Breast epithelium (tissue), 4 donors: ENCODE measurements around the gene LMX1A. TPM values are rescaled to one million over a fixed set of nuclear protein-coding genes. Genes with fewer than 3 reads are reported as not detected.

ENCODE experiments used
- DNase-seq, 2 donors: peaks; one replicate each; pipeline ENCODE4 v3.0.0-alpha.2; 2019; ENCODE audit warnings: low spot score in 2 of 2
- H3K27ac ChIP-seq, 2 donors: fragments of 200-600 bp; sonication (generic) in 1 of 2; one replicate each; pipeline ENCODE4 v1.5.1; 2016 to 2019; ENCODE audit warnings: mild to moderate bottlenecking in 1 of 2
- H3K27me3 ChIP-seq, 2 donors: fragments of 200-600 bp; sonication (generic) in 1 of 2; one replicate each; pipeline versions ENCODE4 v1.5.1 to v1.6.0; 2017 to 2019; ENCODE audit warnings: control low read depth in 1 of 2, mild to moderate bottlenecking in 1 of 2
- H3K36me3 ChIP-seq: fragments of 200-600 bp; one replicate; pipeline ENCODE4 v1.5.1; 2019
- H3K4me1 ChIP-seq, 2 donors: fragments of 200-600 bp; sonication (generic); one replicate each; pipeline ENCODE4 v1.5.1; 2016 to 2019; ENCODE audit warnings: control low read depth in 1 of 2
- H3K4me3 ChIP-seq, 3 donors: fragments of 200-600 bp; sonication (generic); 1 replicate in 2 of 3; 2 replicates in 1 of 3; pipeline ENCODE4 v1.5.1; 2016 to 2019; ENCODE audit warnings: mild to moderate bottlenecking in 3 of 3, moderate library complexity in 2 of 3
- H3K9me3 ChIP-seq, 2 donors: fragments of 200-600 bp; sonication (generic) in 1 of 2; one replicate each; pipeline ENCODE4 v1.5.1; 2016 to 2019; ENCODE audit warnings: control low read depth in 1 of 2
- POLR2A ChIP-seq: fragments of 450-650 bp; IDR thresholded peaks from one replicate; pipeline ENCODE4 v1.6.1; 2016; ENCODE audit warnings: antibody characterized with exemption, mild to moderate bottlenecking, moderate library complexity
- POLR2AphosphoS5 ChIP-seq, 3 donors: sonication (generic); formaldehyde crosslinking; IDR thresholded peaks; one replicate each; pipeline ENCODE4 v1.6.1; 2017; ENCODE audit warnings: antibody characterized with exemption in 3 of 3
- intact Hi-C: fragments of 100-400 bp; cut with DNase I; formaldehyde crosslinking; loops from one replicate; pipeline ENCODE4 v1.15.1; 2023; ENCODE audit warnings: low total_unique reads
- total RNA-seq, 3 donors: library from RNA; depleted of rRNA; stranded (reverse); fragments of >200 nt; gene quantifications; one replicate each; pipeline ENCODE4 v1.1.0, GENCODE V29; 2016
- TF ChIP-seq, protein P1 (sequence below), 3 donors: fragments of 450-650 bp; IDR thresholded peaks; one replicate each; pipeline ENCODE4 v1.5.1; 2016 to 2017; ENCODE audit warnings: antibody characterized with exemption in 3 of 3, mild to moderate bottlenecking in 3 of 3, moderate library complexity in 3 of 3

LMX1A gene
- total RNA-seq, 3 donors from 2014 or later: 1.3 TPM; not detected in 2

DNA sequence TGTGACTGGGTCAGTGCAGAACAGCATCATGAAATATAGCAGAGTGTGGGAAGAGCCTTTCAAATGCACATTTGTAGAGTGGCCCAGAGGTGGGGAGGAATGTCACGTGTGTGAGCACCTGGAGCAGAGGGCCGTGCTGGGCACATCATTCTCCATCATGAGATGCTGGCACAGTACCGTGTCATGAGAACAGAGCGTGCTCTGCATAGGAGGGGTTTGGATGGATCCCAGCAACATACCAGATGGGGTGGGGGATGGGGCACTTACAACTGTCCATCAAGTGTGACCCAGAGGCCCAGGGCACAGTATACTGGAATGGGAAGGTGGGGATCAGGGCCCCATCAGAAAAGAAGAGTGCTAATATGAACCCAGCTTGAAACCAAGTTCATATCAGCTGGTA lies 182.0 kb downstream of the LMX1A start:
- H3K36me3 ChIP-seq: no peaks in the 10 kb centered on the region
- H3K4me1 ChIP-seq: peaks cover 0 to 4% of the 10 kb centered on the region in 2 donors
- no peaks in the 10 kb centered on the region for H3K27me3 ChIP-seq
- H3K27ac ChIP-seq: no peak overlapping the region
- H3K9me3 ChIP-seq: no peaks in the 10 kb centered on the region
- intact Hi-C loops: no loop called here
- no peak overlapping the region for H3K4me3 ChIP-seq
- DNase-seq: no peak
- TF ChIP-seq POLR2AphosphoS5 (IDR thresholded peaks at IDR 0.05) (no peak), POLR2A (no peak)
- TF ChIP-seq, protein P1, sequence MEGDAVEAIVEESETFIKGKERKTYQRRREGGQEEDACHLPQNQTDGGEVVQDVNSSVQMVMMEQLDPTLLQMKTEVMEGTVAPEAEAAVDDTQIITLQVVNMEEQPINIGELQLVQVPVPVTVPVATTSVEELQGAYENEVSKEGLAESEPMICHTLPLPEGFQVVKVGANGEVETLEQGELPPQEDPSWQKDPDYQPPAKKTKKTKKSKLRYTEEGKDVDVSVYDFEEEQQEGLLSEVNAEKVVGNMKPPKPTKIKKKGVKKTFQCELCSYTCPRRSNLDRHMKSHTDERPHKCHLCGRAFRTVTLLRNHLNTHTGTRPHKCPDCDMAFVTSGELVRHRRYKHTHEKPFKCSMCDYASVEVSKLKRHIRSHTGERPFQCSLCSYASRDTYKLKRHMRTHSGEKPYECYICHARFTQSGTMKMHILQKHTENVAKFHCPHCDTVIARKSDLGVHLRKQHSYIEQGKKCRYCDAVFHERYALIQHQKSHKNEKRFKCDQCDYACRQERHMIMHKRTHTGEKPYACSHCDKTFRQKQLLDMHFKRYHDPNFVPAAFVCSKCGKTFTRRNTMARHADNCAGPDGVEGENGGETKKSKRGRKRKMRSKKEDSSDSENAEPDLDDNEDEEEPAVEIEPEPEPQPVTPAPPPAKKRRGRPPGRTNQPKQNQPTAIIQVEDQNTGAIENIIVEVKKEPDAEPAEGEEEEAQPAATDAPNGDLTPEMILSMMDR (IDR thresholded peaks at IDR 0.05): no peak

DNA sequence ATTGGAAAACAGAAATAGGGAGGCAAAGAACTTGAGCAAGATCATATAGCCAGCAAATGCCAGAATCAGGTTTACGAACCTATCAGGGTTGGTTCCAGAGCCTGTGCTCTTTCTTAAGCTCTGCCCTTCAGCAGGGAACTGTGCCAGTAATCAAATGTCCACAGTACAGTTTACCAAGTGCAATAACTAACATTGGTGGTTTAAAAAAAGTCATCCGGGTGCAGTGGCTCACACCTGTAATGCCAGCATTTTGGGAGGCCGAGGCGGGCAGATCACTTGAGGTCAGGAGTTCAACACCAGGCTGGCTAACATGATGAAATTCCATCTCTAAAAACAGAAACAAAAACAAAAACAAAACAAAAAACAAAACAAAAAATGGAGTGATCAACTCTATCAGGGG lies 182.7 kb downstream of the LMX1A start:
- Histone ChIP-seq H3K4me1 (peaks cover 0 to 4% of the 10 kb centered on the region in 2 donors), H3K9me3 (no peaks in the 10 kb centered on the region), H3K27ac (no peak overlapping the region), H3K36me3 (no peaks in the 10 kb centered on the region), H3K27me3 (no peaks in the 10 kb centered on the region), H3K4me3 (no peak overlapping the region)
- DNase-seq: no peak
- TF ChIP-seq POLR2A (no peak), POLR2AphosphoS5 (IDR thresholded peaks at IDR 0.05) (no peak)
- TF ChIP-seq, protein P1 (IDR thresholded peaks at IDR 0.05): no peak
- intact Hi-C loops: no loop called here

DNA sequence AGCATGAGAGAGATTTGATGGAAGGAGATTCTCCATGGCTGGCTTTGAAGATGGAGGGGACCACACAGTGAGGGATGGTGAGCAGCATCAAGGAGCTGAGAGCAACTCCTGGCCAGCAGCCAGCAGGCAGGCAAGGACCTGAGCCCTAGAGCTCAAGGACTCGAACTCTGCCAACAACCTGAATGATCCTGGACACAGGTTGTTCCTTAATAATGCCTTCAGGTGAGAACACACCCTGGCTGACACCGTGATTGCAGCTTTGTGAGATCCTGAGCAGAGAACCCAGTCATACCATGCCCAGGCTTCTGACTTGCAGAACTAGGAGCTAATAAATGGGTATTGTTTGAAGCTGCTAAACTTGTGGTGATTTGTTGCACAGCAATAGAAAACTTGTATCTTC lies 183.1 kb downstream of the LMX1A start:
- Histone ChIP-seq H3K4me1 (peaks cover 0 to 4% of the 10 kb centered on the region in 2 donors), H3K27me3 (no peaks in the 10 kb centered on the region), H3K36me3 (no peaks in the 10 kb centered on the region), H3K9me3 (no peaks in the 10 kb centered on the region), H3K4me3 (no peak overlapping the region), H3K27ac (no peak overlapping the region)
- peak in 1 of 2 donors; percentile 22 for DNase-seq
- intact Hi-C loops: no loop called here
- TF ChIP-seq, protein P1 (IDR thresholded peaks at IDR 0.05): no peak
- TF ChIP-seq POLR2AphosphoS5 (IDR thresholded peaks at IDR 0.05) (no peak), POLR2A (no peak)

DNA sequence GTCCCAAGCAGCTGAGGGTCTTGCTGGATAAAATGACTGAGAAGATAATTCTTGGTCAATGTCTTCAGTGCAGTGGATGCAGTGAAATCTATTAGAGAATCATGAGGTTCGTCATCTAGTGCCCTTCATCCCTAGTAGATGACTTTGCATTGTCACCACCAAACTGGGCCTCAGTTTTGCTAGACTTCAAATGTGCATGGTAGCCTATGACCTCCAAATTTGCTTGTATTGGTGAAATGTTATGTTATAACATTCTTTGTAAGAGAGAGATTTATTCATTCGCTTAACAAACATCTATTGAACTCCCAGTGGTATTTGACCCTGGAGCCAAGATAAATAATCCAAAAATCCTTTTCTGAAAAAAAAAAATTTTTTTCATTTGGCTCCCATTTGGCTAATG lies 183.8 kb downstream of the LMX1A start:
- H3K4me3 ChIP-seq: no peak overlapping the region
- intact Hi-C loops: no loop called here

DNA sequence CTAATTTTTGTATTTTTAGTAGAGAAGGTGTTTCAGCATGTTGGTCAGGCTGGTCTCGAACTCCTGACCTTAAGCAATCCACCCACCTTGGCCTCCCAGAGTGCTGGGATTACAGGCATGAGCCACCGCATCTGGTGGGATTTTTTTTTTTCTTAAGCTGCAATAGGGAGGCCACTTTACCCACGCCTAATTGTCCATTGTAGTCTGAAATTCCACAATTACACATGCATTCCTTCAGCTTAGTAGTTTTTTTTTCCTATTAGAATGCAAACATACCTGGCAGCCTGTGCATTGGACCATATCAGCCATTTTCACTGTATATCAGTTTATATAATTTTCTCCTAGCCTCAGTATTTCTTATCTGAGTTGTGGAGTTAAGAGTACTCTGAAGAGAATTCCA lies 186.8 kb downstream of the LMX1A start:
- no peak for DNase-seq
- H3K36me3 ChIP-seq: no peaks in the 10 kb centered on the region
- peaks cover 0 to 4% of the 10 kb centered on the region in 2 donors for H3K4me1 ChIP-seq
- H3K4me3 ChIP-seq: no peak overlapping the region
- no peaks in the 10 kb centered on the region for H3K27me3 ChIP-seq
- no peak overlapping the region for H3K27ac ChIP-seq
- TF ChIP-seq POLR2A (no peak), POLR2AphosphoS5 (IDR thresholded peaks at IDR 0.05) (no peak)
- TF ChIP-seq, protein P1 (IDR thresholded peaks at IDR 0.05): no peak
- no peaks in the 10 kb centered on the region for H3K9me3 ChIP-seq
- intact Hi-C loops: no loop called here

More for the DNA sequence above, 183.8 kb downstream of the LMX1A start:
- Histone ChIP-seq H3K4me1 (peaks cover 0 to 4% of the 10 kb centered on the region in 2 donors), H3K9me3 (no peaks in the 10 kb centered on the region), H3K36me3 (no peaks in the 10 kb centered on the region), H3K27ac (no peak overlapping the region), H3K27me3 (no peaks in the 10 kb centered on the region)
- no peak for DNase-seq
- TF ChIP-seq, protein P1 (IDR thresholded peaks at IDR 0.05): no peak
- TF ChIP-seq POLR2AphosphoS5 (IDR thresholded peaks at IDR 0.05) (no peak), POLR2A (no peak)
